LNCaP clone FGC (cell line): ENCODE measurements around the gene CYBC1.

Experiments
- DNase-seq: peaks from one replicate; pipeline ENCODE4 v3.0.0-alpha.2; 2011; ENCODE audit warnings: low read depth
- H3K4me3 ChIP-seq: 2 replicates; pipeline ENCODE4 v1.5.1; 2011; ENCODE audit warnings: mild to moderate bottlenecking, low read depth, low read length, control low read depth
- CTCF ChIP-seq: IDR thresholded peaks from 2 replicates; pipeline ENCODE4 v1.5.1; 2012; ENCODE audit warnings: mild to moderate bottlenecking; ENCODE audit not compliant: control insufficient read depth, insufficient read depth; ENCODE audit errors: extremely low read depth

CYBC1 gene

DNA sequence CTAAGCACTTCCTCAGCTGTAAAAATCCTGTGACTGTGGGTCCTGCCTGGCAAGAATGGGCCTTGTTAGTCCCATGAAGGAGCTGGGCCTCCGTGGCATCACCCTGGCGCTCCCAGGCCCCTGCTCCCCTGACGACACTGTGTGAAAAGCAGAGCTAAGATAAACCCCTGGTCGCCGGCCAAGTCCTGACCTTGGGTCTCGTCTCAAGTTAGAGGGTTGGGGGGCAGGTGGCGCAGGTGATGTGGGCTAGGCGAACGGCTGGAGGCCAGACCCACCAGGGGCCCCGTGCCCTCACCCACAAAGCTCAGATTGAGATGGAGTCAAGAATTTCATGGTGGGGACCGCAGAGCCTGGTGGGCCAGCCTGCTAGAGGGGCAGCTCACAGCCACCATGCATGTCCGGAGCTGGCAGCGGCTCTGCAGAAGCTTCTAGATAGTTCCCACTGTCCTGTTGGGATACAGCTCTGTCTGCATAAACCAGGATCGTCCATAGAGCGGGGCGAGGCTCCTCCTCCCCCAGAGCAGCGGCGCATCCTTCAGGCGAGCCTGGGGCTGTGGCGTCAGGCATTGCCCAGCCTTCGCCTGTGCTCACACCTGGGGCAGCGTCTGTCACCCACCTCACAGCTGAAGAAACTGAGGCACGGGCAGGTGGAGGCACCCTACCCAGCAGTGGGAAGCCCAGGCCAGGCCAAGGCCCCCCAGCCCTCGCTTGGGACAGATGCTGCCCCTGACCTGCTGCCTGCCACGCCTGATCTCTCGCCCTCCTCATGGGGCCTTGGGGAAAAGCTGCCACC, 12.0 kb downstream of the CYBC1 start:
- no peak for DNase-seq
- no peak for TF ChIP-seq CTCF
- H3K4me3 ChIP-seq: no peak overlapping the region

DNA sequence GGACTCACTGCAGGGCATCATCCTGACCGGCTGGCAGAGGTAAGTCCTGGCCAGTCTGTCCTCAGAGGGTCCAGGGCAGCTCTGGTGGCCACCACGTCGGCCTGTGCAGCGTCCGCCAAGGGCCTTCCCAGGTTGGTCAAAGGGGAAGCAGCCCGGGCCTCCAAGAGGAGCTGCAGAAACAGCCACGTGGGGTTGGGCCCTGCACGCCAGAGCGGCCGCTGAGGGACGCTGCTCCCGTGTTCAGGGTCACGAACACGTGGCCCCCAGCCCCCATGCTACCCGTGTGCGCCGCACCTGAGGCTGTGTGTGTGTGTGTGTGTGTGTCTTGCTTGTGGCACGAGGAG, 13.3 kb downstream of the CYBC1 start:
- DNase-seq: no peak
- TF ChIP-seq CTCF: no peak
- no peak overlapping the region for H3K4me3 ChIP-seq

DNA sequence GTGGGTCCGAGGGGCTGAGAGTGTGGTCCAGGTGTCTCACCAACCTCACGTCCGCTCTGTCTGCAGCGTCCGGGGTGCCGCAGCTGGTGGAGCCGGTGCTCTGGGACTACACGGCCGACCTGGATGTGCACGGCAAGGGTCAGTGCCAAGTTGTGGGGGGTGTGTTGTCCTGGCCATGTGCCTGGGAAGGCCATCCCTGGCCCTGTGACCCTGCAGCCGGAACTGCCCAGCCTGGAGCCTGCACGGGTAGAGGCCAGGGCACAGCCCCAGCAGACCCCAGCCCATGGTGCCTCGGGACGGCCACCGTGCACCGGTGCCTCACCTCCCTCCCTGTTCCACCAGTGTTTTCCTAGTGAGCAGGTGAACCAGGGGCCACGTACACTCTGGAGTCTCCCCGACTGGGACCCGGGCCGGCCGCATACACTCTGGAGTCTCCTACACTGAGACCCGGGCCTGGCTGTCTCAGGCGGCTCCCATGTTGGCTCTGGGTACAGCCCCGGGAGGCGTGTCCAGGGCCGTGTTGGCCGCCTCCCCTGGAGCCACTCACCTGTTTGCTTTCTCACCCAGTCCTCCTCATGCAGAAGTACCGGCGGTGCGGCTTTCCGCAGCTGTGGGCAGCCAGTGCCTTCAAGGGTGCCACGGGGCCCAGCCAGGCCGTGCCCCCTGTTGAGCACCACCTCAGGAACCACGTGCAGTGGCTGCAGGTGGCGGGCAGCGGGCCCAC, 13.8 kb downstream of the CYBC1 start:
- no peak overlapping the region for H3K4me3 ChIP-seq
- no peak for TF ChIP-seq CTCF
- DNase-seq: peak; percentile 37

GRCh38 chr17:82435601-82436583, 14.7 kb downstream of the CYBC1 start:
- no peak for TF ChIP-seq CTCF
- H3K4me3 ChIP-seq: no peak overlapping the region
- DNase-seq: no peak

DNA sequence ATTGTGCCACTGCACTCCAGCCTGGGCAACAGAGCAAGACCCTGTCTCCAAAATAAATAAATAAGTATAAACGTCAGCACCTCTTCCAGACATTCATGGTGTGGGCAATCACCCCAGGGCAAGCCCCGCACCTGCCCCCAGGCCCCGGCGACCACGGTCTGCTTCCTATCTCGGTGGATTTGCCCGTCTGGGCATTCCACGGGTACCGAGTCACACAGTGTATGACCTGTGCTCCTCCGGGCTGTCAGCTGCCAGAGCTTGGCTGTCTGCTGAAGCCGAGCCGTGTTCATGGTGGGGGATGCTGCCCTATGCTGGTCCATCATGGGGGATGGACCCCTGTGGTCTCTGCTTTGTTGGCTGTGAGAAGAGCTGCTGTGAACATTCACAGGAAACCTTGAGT, 15.4 kb downstream of the CYBC1 start:
- no peak for TF ChIP-seq CTCF
- no peak for DNase-seq
- H3K4me3 ChIP-seq: no peak overlapping the region

GRCh38 chr17:82434216-82434565, 16.4 kb downstream of the CYBC1 start:
- no peak for TF ChIP-seq CTCF
- no peak for DNase-seq
- no peak overlapping the region for H3K4me3 ChIP-seq
